Activated CD4-positive, alpha-beta T cell treated with anti-CD3 and anti-CD28 coated beads, Interleukin-10, Interleukin-2, amounts not matched to agents 100 ng/mL and 50 ng/mL, durations not matched to agents 16 hours and 8 hours (primary cell): Measurements from ENCODE around the gene NUTM2B.
"Not testable (repeated sequence)": the region's sequence is repeated elsewhere in the genome, so short reads cannot be mapped to it uniquely, and the experiment has no call there.

Experiments used
- DNase-seq: peaks from one replicate; pipeline ENCODE4 v3.0.0-alpha.2; 2020

Gene NUTM2B

GRCh38 chr10:79702927-79703326, at the start of gene NUTM2B:
Gene NUTM2B (plus strand): TSS chr10:79703227. CDS start chr10:79703610, 383 bp downstream.
- not testable (repeated sequence) for DNase-seq

- DNase-seq, result not testable (repeated sequence)
Measured at GRCh38 chr10:79663287-79663686, 39.7 kb upstream of the NUTM2B start.

GRCh38 chr10:79664686-79665085, 38.3 kb upstream of the NUTM2B start:
- DNase-seq, result not testable (repeated sequence)

- not testable (repeated sequence) for DNase-seq
Measured at GRCh38 chr10:79669248-79669788, 33.7 kb upstream of the NUTM2B start.

- peak; percentile 80 for DNase-seq
Measured at GRCh38 chr10:79674878-79675277, 28.1 kb upstream of the NUTM2B start.

- DNase-seq, result not testable (repeated sequence)
Measured at GRCh38 chr10:79683026-79683883, 19.8 kb upstream of the NUTM2B start.

GRCh38 chr10:79683884-79684720, 18.9 kb upstream of the NUTM2B start:
- not testable (repeated sequence) for DNase-seq

- DNase-seq, result peak; percentile 68
Measured at GRCh38 chr10:79685044-79685685, 17.9 kb upstream of the NUTM2B start.

GRCh38 chr10:79686595-79686994, 16.4 kb upstream of the NUTM2B start:
- not testable (repeated sequence) for DNase-seq

- not testable (repeated sequence) for DNase-seq
Measured at GRCh38 chr10:79687406-79688150, 15.4 kb upstream of the NUTM2B start.

GRCh38 chr10:79688798-79689197, 14.2 kb upstream of the NUTM2B start:
- DNase-seq, result not testable (repeated sequence)

GRCh38 chr10:79696596-79696995, 6.4 kb upstream of the NUTM2B start:
- not testable (repeated sequence) for DNase-seq

- peak; percentile 13 for DNase-seq
Measured at GRCh38 chr10:79697141-79697540, 5.9 kb upstream of the NUTM2B start.

- DNase-seq, result not testable (repeated sequence)
Measured at GRCh38 chr10:79700381-79700944, 2.6 kb upstream of the NUTM2B start.

GRCh38 chr10:79707017-79707416, 4.0 kb downstream of the NUTM2B start:
- DNase-seq, result not testable (repeated sequence)

- DNase-seq, result not testable (repeated sequence)
Measured at GRCh38 chr10:79714976-79715375, 11.9 kb downstream of the NUTM2B start.

GRCh38 chr10:79716917-79717579, 14.0 kb downstream of the NUTM2B start:
- DNase-seq, result not testable (repeated sequence)

GRCh38 chr10:79720000-79720399, 17.0 kb downstream of the NUTM2B start:
- DNase-seq, result not testable (repeated sequence)

- DNase-seq, result peak; percentile 1
Measured at GRCh38 chr10:79726620-79727019, 23.6 kb downstream of the NUTM2B start.

- DNase-seq, result not testable (repeated sequence)
Measured at GRCh38 chr10:79744844-79745243, 41.8 kb downstream of the NUTM2B start.

- DNase-seq, result not testable (repeated sequence)
Measured at GRCh38 chr10:79748510-79748909, 45.5 kb downstream of the NUTM2B start.
